Esophagus muscularis mucosa (tissue), 4 donors: Measurements from ENCODE around the gene LIN9.

ENCODE experiments used
- EP300 ChIP-seq: sonication (generic); formaldehyde crosslinking; IDR thresholded peaks from one replicate; pipeline ENCODE4 v1.6.1; 2017; ENCODE audit warnings: antibody characterized with exemption
- POLR2A ChIP-seq: fragments of 450-650 bp; IDR thresholded peaks from one replicate; pipeline ENCODE4 v1.6.1; 2017; ENCODE audit warnings: antibody characterized with exemption, moderate library complexity, mild to moderate bottlenecking, low read depth
- POLR2AphosphoS5 ChIP-seq, 2 donors: sonication (generic); formaldehyde crosslinking; IDR thresholded peaks; one replicate each; pipeline ENCODE4 v1.6.1; 2017; ENCODE audit warnings: antibody characterized with exemption in 2 of 2
- TF ChIP-seq, protein P1 (sequence below), 3 experiments: fragments of 200-600 bp in 2 of 3; fragments of 450-650 bp in 1 of 3; sonication (generic) in 2 of 3; IDR thresholded peaks; one replicate each; pipeline ENCODE4 v1.5.1; 2017 to 2019; ENCODE audit warnings: antibody characterized with exemption in 3 of 3, mild to moderate bottlenecking in 2 of 3, moderate library complexity in 1 of 3

DNA sequence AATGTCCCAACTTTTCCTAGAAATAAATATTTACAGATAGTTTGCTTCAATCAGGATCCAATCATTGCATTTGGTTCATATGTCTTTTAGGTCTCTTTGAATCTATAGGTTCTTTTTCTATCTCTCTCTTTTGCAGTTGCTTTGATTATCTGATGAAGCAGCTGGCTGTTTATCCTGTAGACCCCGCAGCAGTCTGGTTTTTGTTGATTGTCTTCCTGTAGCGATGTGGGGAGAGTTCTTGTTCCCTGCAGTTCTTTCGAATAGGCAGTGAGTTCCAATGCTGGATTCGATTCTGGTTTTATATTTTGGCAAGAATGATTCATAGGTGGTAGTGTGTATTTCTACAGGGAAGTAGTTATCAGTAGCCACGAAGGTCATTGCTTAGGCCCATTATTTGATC, 92.9 kb downstream of the LIN9 start:
- no peak for TF ChIP-seq POLR2A
- TF ChIP-seq, protein P1, sequence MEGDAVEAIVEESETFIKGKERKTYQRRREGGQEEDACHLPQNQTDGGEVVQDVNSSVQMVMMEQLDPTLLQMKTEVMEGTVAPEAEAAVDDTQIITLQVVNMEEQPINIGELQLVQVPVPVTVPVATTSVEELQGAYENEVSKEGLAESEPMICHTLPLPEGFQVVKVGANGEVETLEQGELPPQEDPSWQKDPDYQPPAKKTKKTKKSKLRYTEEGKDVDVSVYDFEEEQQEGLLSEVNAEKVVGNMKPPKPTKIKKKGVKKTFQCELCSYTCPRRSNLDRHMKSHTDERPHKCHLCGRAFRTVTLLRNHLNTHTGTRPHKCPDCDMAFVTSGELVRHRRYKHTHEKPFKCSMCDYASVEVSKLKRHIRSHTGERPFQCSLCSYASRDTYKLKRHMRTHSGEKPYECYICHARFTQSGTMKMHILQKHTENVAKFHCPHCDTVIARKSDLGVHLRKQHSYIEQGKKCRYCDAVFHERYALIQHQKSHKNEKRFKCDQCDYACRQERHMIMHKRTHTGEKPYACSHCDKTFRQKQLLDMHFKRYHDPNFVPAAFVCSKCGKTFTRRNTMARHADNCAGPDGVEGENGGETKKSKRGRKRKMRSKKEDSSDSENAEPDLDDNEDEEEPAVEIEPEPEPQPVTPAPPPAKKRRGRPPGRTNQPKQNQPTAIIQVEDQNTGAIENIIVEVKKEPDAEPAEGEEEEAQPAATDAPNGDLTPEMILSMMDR (IDR thresholded peaks at IDR 0.05), result no peak
- no peak for TF ChIP-seq EP300
- no peak for TF ChIP-seq POLR2AphosphoS5 (IDR thresholded peaks at IDR 0.05)
